Testis (tissue), 3 donors: ENCODE measurements around the gene UBXN4. TPM values are rescaled to one million over a fixed set of nuclear protein-coding genes. Genes with fewer than 3 reads are reported as not detected.

Experiments used
- DNase-seq: peaks from one replicate; pipeline ENCODE4 v3.0.0-alpha.2; 2019
- H3K27ac ChIP-seq, 2 donors: fragments of 200-600 bp; sonication (generic); one replicate each; pipeline ENCODE4 v1.5.1; 2019
- H3K27me3 ChIP-seq: fragments of 200-600 bp; sonication (generic); one replicate; pipeline ENCODE4 v1.5.1; 2019
- H3K36me3 ChIP-seq: fragments of 200-600 bp; sonication (generic); one replicate; pipeline ENCODE4 v1.5.1; 2017; ENCODE audit warnings: low read depth; ENCODE audit errors: missing control alignments
- H3K4me1 ChIP-seq: fragments of 200-600 bp; sonication (generic); one replicate; pipeline ENCODE4 v1.5.1; 2019
- H3K4me3 ChIP-seq, 2 donors: fragments of 200-600 bp; sonication (generic); one replicate each; pipeline ENCODE4 v1.5.1; 2017 to 2019
- H3K9me3 ChIP-seq: fragments of 200-600 bp; sonication (generic); one replicate; pipeline ENCODE4 v1.5.1; 2017
- CTCF ChIP-seq, 3 experiments: fragments of 450-650 bp in 2 of 3; fragments of 200-600 bp in 1 of 3; sonication (generic) in 1 of 3; IDR thresholded peaks; one replicate each; pipeline ENCODE4 v1.5.1; 2016 to 2019; ENCODE audit warnings: antibody characterized with exemption in 3 of 3, mild to moderate bottlenecking in 2 of 3, moderate library complexity in 1 of 3
- POLR2A ChIP-seq: fragments of 450-650 bp; IDR thresholded peaks from one replicate; pipeline ENCODE4 v1.6.1; 2017; ENCODE audit warnings: antibody characterized with exemption, mild to moderate bottlenecking, moderate library complexity
- WGBS, 2 donors: methylation state at CpG; one replicate each; pipeline ENCODE4 v1.1.5; 2018; 5-methylcytosine and 5-hydroxymethylcytosine counted together
- intact Hi-C: fragments of 100-400 bp; cut with DNase I; formaldehyde crosslinking; loops from one replicate; pipeline ENCODE4 v1.15.1; 2023; ENCODE audit warnings: low total_unique reads
- polyA plus RNA-seq: library from polyadenylated mRNA; stranded (reverse); fragments of 350-450 nt; fragmentation: Illumina TruSeq; extraction: RNeasy Lipid Tissue Mini Kit (QIAGEN cat#74804); gene quantifications from one replicate; pipeline ENCODE4 v1.2.3, GENCODE V29; 2014; ENCODE audit warnings: low read depth, low replicate concordance; ENCODE audit not compliant: insufficient read depth
- total RNA-seq, 2 donors: library from RNA; depleted of rRNA; stranded (reverse); fragments of >200 nt; gene quantifications; one replicate each; pipeline ENCODE4 v1.2.3, GENCODE V29; 2016

Gene UBXN4
- total and polyA plus RNA-seq, 3 donors from 2014 or later: 60.9 to 94.0 (median 87.7) TPM

DNA sequence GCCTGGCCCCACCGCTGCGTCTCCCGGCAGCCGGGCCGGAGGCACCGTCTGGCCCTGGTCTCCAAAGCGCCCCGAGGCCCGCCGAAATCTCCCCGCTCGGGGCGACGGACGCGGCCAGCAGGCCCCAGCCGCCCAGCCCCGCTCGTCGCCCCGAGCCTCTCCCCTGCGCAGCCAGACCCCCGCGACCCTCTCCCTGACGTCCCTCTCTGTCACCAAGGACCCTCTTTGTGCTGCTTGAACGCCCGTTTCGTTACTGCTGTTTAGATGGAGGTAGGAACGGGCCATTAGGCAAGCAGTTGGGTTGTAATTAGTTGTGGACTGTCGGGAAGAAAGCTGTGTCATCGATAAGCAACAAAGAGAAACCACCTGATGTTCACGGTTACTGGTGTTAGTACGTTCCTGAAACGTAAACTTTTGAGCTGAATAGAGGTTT, 686 bp downstream of the UBXN4 start:
- Histone ChIP-seq H3K27me3 (no peaks in the 10 kb centered on the region), H3K36me3 (no peaks in the 10 kb centered on the region), H3K4me3 (peak overlapping the region; percentile 79 to 97), H3K27ac (peak overlapping the region; percentile 99), H3K9me3 (no peaks in the 10 kb centered on the region), H3K4me1 (peaks cover 10% of the 10 kb centered on the region)
- intact Hi-C loops: no loop called here
- peak; percentile 52 for DNase-seq
- WGBS, 2 donors: 0% methylated on average over 9 to 22 of the region's 34 CpGs
- TF ChIP-seq POLR2A (no peak), CTCF (IDR thresholded peaks at IDR 0.05) (no peak)

- no peak for DNase-seq
- intact Hi-C loops: no loop called here
- no peak overlapping the region for H3K4me3 ChIP-seq
- H3K36me3 ChIP-seq: no peaks in the 10 kb centered on the region
- TF ChIP-seq POLR2A (no peak), CTCF (IDR thresholded peaks at IDR 0.05) (no peak)
- WGBS, 2 donors: 67 to 68% methylated on average over 1 of the region's 1 CpG
- H3K27ac ChIP-seq: no peak overlapping the region
- H3K4me1 ChIP-seq: peaks cover 10% of the 10 kb centered on the region
- no peaks in the 10 kb centered on the region for H3K9me3 ChIP-seq
- H3K27me3 ChIP-seq: no peaks in the 10 kb centered on the region
Observed at GRCh38 chr2:135743860-135744259, 2.2 kb downstream of the UBXN4 start.

- no peaks in the 10 kb centered on the region for H3K27me3 ChIP-seq
- H3K36me3 ChIP-seq: no peaks in the 10 kb centered on the region
- H3K27ac ChIP-seq: no peak overlapping the region
- no peak overlapping the region for H3K4me3 ChIP-seq
- no peaks in the 10 kb centered on the region for H3K9me3 ChIP-seq
- WGBS, 2 donors: 72 to 74% methylated on average over 5 of the region's 5 CpGs
- intact Hi-C loops: no loop called here
- H3K4me1 ChIP-seq: peaks cover 10% of the 10 kb centered on the region
- peak; percentile 32 for DNase-seq
- TF ChIP-seq POLR2A (no peak), CTCF (IDR thresholded peaks at IDR 0.05) (no peak)
Observed at GRCh38 chr2:135744760-135745314, 3.2 kb downstream of the UBXN4 start.

DNA sequence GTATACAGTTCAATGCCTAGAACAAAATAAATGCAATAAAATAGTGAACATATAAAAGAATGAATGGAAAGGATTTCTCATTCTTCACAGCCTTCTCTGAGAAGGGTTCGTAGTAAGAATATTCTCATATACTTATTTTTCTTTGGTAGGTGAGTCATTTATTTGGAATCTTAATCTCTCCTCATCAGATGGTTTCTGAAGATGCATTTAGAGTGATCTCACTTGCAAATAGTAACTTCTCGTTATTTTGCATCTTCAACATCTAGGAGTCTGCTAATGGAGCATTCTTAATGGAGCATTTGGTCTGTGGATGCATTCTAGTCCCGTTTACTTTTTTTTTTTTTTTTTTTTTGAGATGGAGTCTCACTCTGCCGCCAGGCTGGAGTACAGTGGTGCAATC, 3.9 kb downstream of the UBXN4 start:
- no peak overlapping the region for H3K27ac ChIP-seq
- DNase-seq: no peak
- TF ChIP-seq CTCF (IDR thresholded peaks at IDR 0.05) (no peak), POLR2A (no peak)
- no peaks in the 10 kb centered on the region for H3K36me3 ChIP-seq
- no peaks in the 10 kb centered on the region for H3K27me3 ChIP-seq
- no peak overlapping the region for H3K4me3 ChIP-seq
- intact Hi-C loops: no loop called here
- H3K4me1 ChIP-seq: peaks cover 10% of the 10 kb centered on the region
- no peaks in the 10 kb centered on the region for H3K9me3 ChIP-seq
- WGBS, 2 donors: 84 to 85% methylated on average over 4 of the region's 4 CpGs

DNA sequence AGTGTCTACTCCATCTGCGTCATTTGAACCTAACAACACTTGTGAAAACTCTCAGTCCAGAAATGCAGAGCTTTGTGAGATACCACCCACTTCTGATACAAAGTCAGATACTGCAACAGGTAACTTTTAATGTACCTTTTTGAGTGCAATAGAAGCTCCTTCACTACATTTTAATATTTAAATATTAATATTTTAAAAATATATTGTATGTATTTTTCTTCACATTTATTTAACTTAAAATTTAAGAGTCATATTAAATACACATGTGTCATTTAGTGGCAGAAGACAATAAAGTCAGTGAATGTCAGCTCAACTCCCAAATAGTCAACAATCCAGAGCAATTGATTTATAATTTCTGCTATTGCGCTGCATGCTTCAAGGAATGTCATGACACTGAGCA, 13.9 kb downstream of the UBXN4 start:
- no peak overlapping the region for H3K27ac ChIP-seq
- no peak for DNase-seq
- 96 to 99% methylated on average over 2 of the region's 2 CpGs for WGBS, 2 donors
- no peak overlapping the region for H3K4me3 ChIP-seq
- H3K36me3 ChIP-seq: no peaks in the 10 kb centered on the region
- H3K4me1 ChIP-seq: no peaks in the 10 kb centered on the region
- TF ChIP-seq POLR2A: no peak
- no peak for TF ChIP-seq CTCF (IDR thresholded peaks at IDR 0.05)
- intact Hi-C loops: no loop called here
- H3K27me3 ChIP-seq: no peaks in the 10 kb centered on the region
- no peaks in the 10 kb centered on the region for H3K9me3 ChIP-seq
